Adrenal gland (tissue), 5 donors: ENCODE measurements around the gene CGREF1.

Experiments used
- POLR2A ChIP-seq, 2 donors: fragments of 450-650 bp; IDR thresholded peaks; one replicate each; pipeline ENCODE4 v1.6.1; 2017; ENCODE audit warnings: antibody characterized with exemption in 2 of 2, mild to moderate bottlenecking in 2 of 2, moderate library complexity in 1 of 2
- TF ChIP-seq, protein P1 (sequence below), 6 experiments: fragments of 450-650 bp in 4 of 6; fragments of 200-600 bp in 2 of 6; sonication (generic) in 1 of 6; IDR thresholded peaks; 1 replicate in 5 of 6; 2 replicates in 1 of 6; pipeline versions ENCODE4 v1.5.1 to v1.8.0; 2016 to 2021; ENCODE audit warnings: antibody characterized with exemption in 6 of 6, mild to moderate bottlenecking in 2 of 6, moderate library complexity in 1 of 6
- donor health status: DM: no; HTN: no; CAD: no.

GRCh38 chr2:27072920-27073319 is 46.0 kb downstream of the CGREF1 start:
- TF ChIP-seq, protein P1, sequence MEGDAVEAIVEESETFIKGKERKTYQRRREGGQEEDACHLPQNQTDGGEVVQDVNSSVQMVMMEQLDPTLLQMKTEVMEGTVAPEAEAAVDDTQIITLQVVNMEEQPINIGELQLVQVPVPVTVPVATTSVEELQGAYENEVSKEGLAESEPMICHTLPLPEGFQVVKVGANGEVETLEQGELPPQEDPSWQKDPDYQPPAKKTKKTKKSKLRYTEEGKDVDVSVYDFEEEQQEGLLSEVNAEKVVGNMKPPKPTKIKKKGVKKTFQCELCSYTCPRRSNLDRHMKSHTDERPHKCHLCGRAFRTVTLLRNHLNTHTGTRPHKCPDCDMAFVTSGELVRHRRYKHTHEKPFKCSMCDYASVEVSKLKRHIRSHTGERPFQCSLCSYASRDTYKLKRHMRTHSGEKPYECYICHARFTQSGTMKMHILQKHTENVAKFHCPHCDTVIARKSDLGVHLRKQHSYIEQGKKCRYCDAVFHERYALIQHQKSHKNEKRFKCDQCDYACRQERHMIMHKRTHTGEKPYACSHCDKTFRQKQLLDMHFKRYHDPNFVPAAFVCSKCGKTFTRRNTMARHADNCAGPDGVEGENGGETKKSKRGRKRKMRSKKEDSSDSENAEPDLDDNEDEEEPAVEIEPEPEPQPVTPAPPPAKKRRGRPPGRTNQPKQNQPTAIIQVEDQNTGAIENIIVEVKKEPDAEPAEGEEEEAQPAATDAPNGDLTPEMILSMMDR (IDR thresholded peaks at IDR 0.05): no peak
- no peak for TF ChIP-seq POLR2A (IDR thresholded peaks at IDR 0.05)
